HG03045 (cell line): ENCODE results near the gene FXN.
"Not testable (repeated sequence)": the region's sequence is repeated elsewhere in the genome, so short reads cannot be mapped to it uniquely, and the experiment has no call there.

ENCODE experiments used
- ATAC-seq: cut with Tn5 transposase; IDR thresholded peaks from one replicate; pipeline ENCODE4 v1.9.1; 2021; ENCODE audit warnings: mild to moderate bottlenecking, moderate library complexity; ENCODE audit not compliant: unreplicated experiment

The FXN gene

GRCh38 chr9:69097923-69098593 lies 62.5 kb downstream of the FXN start:
- ATAC-seq: no peak

GRCh38 chr9:69103348-69103996 lies 67.9 kb downstream of the FXN start:
- ATAC-seq: not testable (repeated sequence)

GRCh38 chr9:69104830-69105527 lies 69.4 kb downstream of the FXN start:
- ATAC-seq: no peak

- no peak for ATAC-seq
Measured at GRCh38 chr9:69107771-69108170, 72.2 kb downstream of the FXN start.

GRCh38 chr9:69108706-69109105 lies 73.2 kb downstream of the FXN start:
- not testable (repeated sequence) for ATAC-seq

GRCh38 chr9:69109152-69109551 lies 73.6 kb downstream of the FXN start:
- no peak for ATAC-seq

GRCh38 chr9:69112646-69113045 lies 77.1 kb downstream of the FXN start:
- not testable (repeated sequence) for ATAC-seq

GRCh38 chr9:69115621-69116020 lies 80.1 kb downstream of the FXN start:
- ATAC-seq: no peak

- no peak for ATAC-seq
Measured at GRCh38 chr9:69118656-69119055, 83.1 kb downstream of the FXN start.

GRCh38 chr9:69120380-69121154 lies 85.0 kb downstream of the FXN start:
- ATAC-seq: no peak

- ATAC-seq: peak; percentile 61
Measured at GRCh38 chr9:69121155-69122081, 85.9 kb downstream of the FXN start.

GRCh38 chr9:69122082-69122548 lies 86.6 kb downstream of the FXN start:
- ATAC-seq: peak; percentile 45

GRCh38 chr9:69122549-69123141 lies 87.1 kb downstream of the FXN start:
- ATAC-seq: no peak

- ATAC-seq: no peak
Measured at GRCh38 chr9:69130456-69131441, 95.2 kb downstream of the FXN start.

- ATAC-seq: no peak
Measured at GRCh38 chr9:69131682-69132081, 96.1 kb downstream of the FXN start.

GRCh38 chr9:69132361-69132760 lies 96.8 kb downstream of the FXN start:
- no peak for ATAC-seq

- no peak for ATAC-seq
Measured at GRCh38 chr9:69134412-69134811, 98.9 kb downstream of the FXN start.

- no peak for ATAC-seq
Measured at GRCh38 chr9:69136185-69136584, 100.6 kb downstream of the FXN start.

- ATAC-seq: no peak
Measured at GRCh38 chr9:69136779-69137178, 101.2 kb downstream of the FXN start.
